ENCODE results near the gene GBX1.

DNA sequence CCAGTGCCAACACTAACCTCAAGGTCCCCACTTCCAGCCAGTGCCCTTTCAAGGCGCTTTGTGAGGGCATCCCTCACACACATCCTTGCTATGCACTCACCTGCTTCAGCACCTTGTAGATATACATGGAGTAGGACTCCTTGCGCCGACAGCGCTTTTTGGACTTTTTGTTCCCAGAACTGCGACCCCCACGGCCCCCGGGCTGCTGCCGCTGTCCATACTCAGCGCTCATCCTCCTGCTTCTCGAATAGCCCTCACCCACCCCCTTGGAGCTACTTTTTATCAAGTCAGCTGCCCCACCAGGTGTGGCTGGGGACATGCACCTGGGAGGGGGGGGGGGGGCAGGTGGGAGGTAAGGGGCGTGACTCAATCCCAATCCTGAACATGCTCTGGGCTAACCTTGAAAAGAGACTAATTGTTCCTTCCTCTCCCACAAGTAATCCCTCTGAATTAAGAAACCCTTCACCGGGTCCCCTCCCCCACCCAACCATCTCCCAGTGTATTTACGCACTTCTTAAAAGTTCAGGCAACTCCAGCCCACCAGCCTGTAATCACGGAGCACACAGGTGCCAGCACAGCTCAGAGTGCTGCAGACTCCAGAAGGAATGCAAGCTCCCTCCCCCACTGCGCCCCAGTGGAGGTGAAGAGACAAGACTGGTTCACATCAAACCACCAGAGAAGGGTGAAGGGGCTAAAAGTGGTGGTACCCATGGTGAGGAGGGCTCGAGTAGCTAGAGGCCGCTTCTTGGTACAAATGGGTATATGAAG, 42.8 kb upstream of the GBX1 start, which contains the start of gene H2BK1:
- TF ChIP-seq, protein P1, sequence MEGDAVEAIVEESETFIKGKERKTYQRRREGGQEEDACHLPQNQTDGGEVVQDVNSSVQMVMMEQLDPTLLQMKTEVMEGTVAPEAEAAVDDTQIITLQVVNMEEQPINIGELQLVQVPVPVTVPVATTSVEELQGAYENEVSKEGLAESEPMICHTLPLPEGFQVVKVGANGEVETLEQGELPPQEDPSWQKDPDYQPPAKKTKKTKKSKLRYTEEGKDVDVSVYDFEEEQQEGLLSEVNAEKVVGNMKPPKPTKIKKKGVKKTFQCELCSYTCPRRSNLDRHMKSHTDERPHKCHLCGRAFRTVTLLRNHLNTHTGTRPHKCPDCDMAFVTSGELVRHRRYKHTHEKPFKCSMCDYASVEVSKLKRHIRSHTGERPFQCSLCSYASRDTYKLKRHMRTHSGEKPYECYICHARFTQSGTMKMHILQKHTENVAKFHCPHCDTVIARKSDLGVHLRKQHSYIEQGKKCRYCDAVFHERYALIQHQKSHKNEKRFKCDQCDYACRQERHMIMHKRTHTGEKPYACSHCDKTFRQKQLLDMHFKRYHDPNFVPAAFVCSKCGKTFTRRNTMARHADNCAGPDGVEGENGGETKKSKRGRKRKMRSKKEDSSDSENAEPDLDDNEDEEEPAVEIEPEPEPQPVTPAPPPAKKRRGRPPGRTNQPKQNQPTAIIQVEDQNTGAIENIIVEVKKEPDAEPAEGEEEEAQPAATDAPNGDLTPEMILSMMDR (IDR thresholded peaks at IDR 0.05), result no peak
- TF ChIP-seq POLR2A (IDR thresholded peaks at IDR 0.05), result no peak
- TF ChIP-seq POLR2AphosphoS5 (IDR thresholded peaks at IDR 0.05), result no peak

Measured in breast epithelium (tissue), 3 donors.